Stomach (tissue), 4 donors: Measurements from ENCODE around the gene ERO1B.

Experiments
- EP300 ChIP-seq: sonication (generic); formaldehyde crosslinking; IDR thresholded peaks from one replicate; pipeline ENCODE4 v1.6.1; 2017; ENCODE audit warnings: antibody characterized with exemption
- POLR2AphosphoS5 ChIP-seq, 3 donors: sonication (generic); formaldehyde crosslinking; IDR thresholded peaks; one replicate each; pipeline ENCODE4 v1.6.1; 2016; ENCODE audit warnings: antibody characterized with exemption in 3 of 3
- TF ChIP-seq, protein P1 (sequence below), 7 experiments: fragments of 450-650 bp in 4 of 7; fragments of 200-600 bp in 3 of 7; sonication (generic) in 3 of 7; IDR thresholded peaks; one replicate each; pipeline ENCODE4 v1.5.1; 2016 to 2019; ENCODE audit warnings: antibody characterized with exemption in 7 of 7, control low read depth in 2 of 7, mild to moderate bottlenecking in 1 of 7

DNA sequence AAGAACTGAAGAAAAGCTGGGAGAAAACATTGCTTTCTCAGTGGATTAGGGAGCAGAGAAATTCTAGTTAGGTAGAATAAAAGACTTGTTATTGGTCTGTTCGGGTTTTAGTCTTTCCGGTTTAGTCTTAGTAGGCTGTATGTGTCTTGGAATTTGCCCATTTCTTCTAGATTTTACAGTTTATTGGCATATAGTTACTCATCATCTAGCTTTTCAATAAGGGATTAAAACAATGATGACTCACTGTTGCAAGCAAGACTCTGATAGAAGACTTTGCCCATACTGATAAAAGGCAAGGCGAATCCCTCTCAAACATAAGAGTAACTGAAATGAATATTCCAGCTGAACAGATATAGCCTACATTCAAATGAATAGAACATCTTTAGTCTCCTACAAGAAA, 77.1 kb downstream of the ERO1B start:
- TF ChIP-seq, protein P1, sequence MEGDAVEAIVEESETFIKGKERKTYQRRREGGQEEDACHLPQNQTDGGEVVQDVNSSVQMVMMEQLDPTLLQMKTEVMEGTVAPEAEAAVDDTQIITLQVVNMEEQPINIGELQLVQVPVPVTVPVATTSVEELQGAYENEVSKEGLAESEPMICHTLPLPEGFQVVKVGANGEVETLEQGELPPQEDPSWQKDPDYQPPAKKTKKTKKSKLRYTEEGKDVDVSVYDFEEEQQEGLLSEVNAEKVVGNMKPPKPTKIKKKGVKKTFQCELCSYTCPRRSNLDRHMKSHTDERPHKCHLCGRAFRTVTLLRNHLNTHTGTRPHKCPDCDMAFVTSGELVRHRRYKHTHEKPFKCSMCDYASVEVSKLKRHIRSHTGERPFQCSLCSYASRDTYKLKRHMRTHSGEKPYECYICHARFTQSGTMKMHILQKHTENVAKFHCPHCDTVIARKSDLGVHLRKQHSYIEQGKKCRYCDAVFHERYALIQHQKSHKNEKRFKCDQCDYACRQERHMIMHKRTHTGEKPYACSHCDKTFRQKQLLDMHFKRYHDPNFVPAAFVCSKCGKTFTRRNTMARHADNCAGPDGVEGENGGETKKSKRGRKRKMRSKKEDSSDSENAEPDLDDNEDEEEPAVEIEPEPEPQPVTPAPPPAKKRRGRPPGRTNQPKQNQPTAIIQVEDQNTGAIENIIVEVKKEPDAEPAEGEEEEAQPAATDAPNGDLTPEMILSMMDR (IDR thresholded peaks at IDR 0.05): no peak
- no peak for TF ChIP-seq EP300
- TF ChIP-seq POLR2AphosphoS5 (IDR thresholded peaks at IDR 0.05): no peak
